ENCODE data around the gene NPC2.
A peak's percentile ranks its signal among the peaks of the same experiment; 100 is the strongest.

NPC2 gene

DNA sequence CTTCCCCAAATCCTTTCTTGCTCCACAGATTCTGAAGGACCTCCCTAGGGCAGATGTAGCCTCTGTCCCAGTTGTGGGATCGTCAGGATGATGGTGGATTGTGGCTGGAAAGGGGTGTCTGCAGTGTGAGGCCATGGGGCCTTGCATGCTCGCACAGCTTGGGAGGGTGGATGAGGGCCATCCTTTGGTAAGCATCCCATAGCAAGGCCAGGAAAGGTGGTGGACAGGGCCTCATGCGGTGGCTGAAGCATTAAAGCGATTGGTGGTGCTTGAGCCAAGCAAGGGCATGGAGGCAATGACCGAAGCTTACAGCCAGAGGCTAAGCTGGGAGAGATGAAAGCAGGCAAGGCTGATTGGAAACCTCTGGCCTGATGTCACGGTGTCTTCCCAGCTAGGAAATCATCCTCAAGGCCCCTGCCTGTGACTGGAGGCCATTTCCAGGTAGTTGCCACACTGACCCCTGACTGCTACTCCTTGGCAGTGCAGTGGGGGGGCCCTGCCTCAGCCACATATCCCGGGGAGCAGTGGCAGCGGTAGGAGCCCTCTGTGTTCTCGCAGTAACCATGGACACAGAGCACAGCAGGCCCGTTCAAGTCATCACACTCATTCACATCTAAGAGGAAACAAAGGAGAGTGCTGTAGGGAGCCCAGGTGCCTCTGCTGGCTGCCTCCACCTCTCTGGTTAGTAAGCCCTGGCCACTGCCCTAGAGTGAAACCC is 7.5 kb upstream of the NPC2 start:
- H3K9me3 ChIP-seq (ENCODE audit: control insufficient read depth, low read length) = no peaks in the 10 kb centered on the region
- H3K4me3 ChIP-seq (ENCODE audit: low read length) = no peak overlapping the region
- peaks cover 12% of the 10 kb centered on the region for H3K4me1 ChIP-seq (ENCODE audit: control insufficient read depth, insufficient read depth, low read length)
- H3K9ac ChIP-seq (ENCODE audit: low read length) = no peak overlapping the region
- DNase-seq (ENCODE audit: low read depth) = no peak
- no peaks in the 10 kb centered on the region for H3K27me3 ChIP-seq (replicated peaks; ENCODE audit: control insufficient read depth, insufficient read depth, low read length)
- H3K36me3 ChIP-seq (ENCODE audit: control insufficient read depth, insufficient read depth, low read length, severe bottlenecking) = peaks cover 41% of the 10 kb centered on the region

DNA sequence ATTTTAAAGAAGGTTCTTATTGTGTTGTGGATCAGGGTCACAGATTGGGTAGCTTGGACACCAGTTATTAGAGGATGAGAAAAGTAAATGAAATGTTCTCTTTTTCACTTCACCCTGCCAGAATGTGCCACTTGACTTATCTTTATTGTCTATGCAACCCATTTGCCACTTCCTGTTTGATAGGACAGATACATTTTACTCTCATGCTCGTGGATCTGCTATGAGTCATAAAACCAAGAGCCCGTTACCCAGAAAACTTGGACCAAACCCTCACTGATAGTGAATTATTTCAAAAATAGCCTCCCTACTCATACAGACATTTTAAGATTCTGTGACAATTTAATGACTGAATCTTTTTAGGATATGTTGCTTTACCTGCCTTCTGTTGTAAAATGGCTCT is 2.3 kb upstream of the NPC2 start:
- H3K4me1 ChIP-seq (ENCODE audit: control insufficient read depth, insufficient read depth, low read length) = peaks cover 40% of the 10 kb centered on the region
- no peak overlapping the region for H3K4me3 ChIP-seq (ENCODE audit: low read length)
- no peaks in the 10 kb centered on the region for H3K27me3 ChIP-seq (replicated peaks; ENCODE audit: control insufficient read depth, insufficient read depth, low read length)
- no peak overlapping the region for H3K9ac ChIP-seq (ENCODE audit: low read length)
- DNase-seq (ENCODE audit: low read depth) = no peak
- peaks cover 7% of the 10 kb centered on the region for H3K36me3 ChIP-seq (ENCODE audit: control insufficient read depth, insufficient read depth, low read length, severe bottlenecking)
- no peaks in the 10 kb centered on the region for H3K9me3 ChIP-seq (ENCODE audit: control insufficient read depth, low read length)

DNA sequence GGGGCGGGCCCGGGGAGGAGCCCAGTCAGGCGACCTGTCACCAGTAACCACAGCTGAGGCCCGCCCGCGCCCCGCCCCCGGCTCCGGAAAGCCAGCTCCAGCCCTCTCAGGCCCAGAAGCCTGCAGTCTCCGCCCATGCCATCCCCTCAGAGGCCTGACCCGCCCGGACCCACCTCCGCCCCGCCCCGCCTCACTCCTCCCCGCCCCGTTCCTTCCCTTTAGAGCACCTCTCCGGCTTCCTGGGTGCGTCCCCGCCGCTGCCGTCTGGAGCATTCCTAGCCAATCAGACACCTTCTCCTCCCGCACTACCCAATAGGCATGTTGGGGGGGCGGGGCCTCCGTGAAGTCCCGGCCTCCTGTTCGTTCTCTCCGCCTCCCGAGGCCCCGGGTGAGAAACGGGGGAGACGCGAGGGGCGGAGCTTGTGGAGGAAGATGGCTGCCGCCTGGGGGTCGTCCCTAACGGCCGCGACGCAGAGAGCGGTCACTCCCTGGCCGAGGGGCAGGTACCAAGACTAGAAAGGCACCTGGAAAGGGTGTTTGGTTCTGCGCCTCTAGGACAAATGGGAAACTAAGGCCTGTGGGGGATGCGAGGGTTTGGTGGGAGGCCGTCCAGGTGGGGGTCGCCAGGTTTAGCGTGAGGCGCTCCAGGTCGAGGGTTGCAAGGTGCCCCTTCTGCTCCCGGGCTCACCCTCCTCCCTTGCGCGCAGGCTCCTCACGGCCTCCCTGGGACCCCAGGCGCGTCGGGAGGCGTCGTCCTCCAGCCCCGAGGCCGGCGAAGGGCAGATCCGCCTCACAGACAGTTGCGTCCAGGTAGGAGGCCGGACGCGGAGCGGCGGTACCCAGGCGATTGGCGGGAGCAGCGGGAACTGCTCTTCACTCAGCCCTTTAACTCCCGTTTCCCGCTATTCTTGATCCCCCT is 497 bp upstream of the NPC2 start, which contains the start of gene ISCA2:
Gene ISCA2 (plus strand): TSS at position 423 of the 919 bp plus-strand sequence. CDS start 10 bp downstream, at position 433.
- H3K27me3 ChIP-seq (replicated peaks; ENCODE audit: control insufficient read depth, insufficient read depth, low read length) = no peaks in the 10 kb centered on the region
- H3K36me3 ChIP-seq (ENCODE audit: control insufficient read depth, insufficient read depth, low read length, severe bottlenecking) = no peaks in the 10 kb centered on the region
- peak; percentile 100 for DNase-seq (ENCODE audit: low read depth)
- no peaks in the 10 kb centered on the region for H3K9me3 ChIP-seq (ENCODE audit: control insufficient read depth, low read length)
- H3K4me3 ChIP-seq (ENCODE audit: low read length) = peak within 1 kb of the TSS; percentile 97
- peaks cover 42% of the 10 kb centered on the region for H3K4me1 ChIP-seq (ENCODE audit: control insufficient read depth, insufficient read depth, low read length)
- H3K9ac ChIP-seq (ENCODE audit: low read length) = peak within 1 kb of the TSS; percentile 96

- Histone ChIP-seq H3K27me3 (replicated peaks; ENCODE audit: control insufficient read depth, insufficient read depth, low read length) (no peaks in the 10 kb centered on the region), H3K9ac (ENCODE audit: low read length) (peak overlapping the region; percentile 92), H3K36me3 (ENCODE audit: control insufficient read depth, insufficient read depth, low read length, severe bottlenecking) (peaks cover 6% of the 10 kb centered on the region), H3K9me3 (ENCODE audit: control insufficient read depth, low read length) (no peaks in the 10 kb centered on the region), H3K4me1 (ENCODE audit: control insufficient read depth, insufficient read depth, low read length) (peaks cover 44% of the 10 kb centered on the region), H3K4me3 (ENCODE audit: low read length) (peak overlapping the region; percentile 84)
- peak; percentile 44 for DNase-seq (ENCODE audit: low read depth)
Observed at GRCh38 chr14:74491956-74492775, 939 bp downstream of the NPC2 start.

- H3K9ac ChIP-seq (ENCODE audit: low read length) = no peak overlapping the region
- no peaks in the 10 kb centered on the region for H3K9me3 ChIP-seq (ENCODE audit: control insufficient read depth, low read length)
- H3K4me3 ChIP-seq (ENCODE audit: low read length) = no peak overlapping the region
- no peak for DNase-seq (ENCODE audit: low read depth)
- peaks cover 58% of the 10 kb centered on the region for H3K4me1 ChIP-seq (ENCODE audit: control insufficient read depth, insufficient read depth, low read length)
- peaks cover 13% of the 10 kb centered on the region for H3K36me3 ChIP-seq (ENCODE audit: control insufficient read depth, insufficient read depth, low read length, severe bottlenecking)
- no peaks in the 10 kb centered on the region for H3K27me3 ChIP-seq (replicated peaks; ENCODE audit: control insufficient read depth, insufficient read depth, low read length)
Observed at GRCh38 chr14:74490486-74490885, 2.6 kb downstream of the NPC2 start.

DNA sequence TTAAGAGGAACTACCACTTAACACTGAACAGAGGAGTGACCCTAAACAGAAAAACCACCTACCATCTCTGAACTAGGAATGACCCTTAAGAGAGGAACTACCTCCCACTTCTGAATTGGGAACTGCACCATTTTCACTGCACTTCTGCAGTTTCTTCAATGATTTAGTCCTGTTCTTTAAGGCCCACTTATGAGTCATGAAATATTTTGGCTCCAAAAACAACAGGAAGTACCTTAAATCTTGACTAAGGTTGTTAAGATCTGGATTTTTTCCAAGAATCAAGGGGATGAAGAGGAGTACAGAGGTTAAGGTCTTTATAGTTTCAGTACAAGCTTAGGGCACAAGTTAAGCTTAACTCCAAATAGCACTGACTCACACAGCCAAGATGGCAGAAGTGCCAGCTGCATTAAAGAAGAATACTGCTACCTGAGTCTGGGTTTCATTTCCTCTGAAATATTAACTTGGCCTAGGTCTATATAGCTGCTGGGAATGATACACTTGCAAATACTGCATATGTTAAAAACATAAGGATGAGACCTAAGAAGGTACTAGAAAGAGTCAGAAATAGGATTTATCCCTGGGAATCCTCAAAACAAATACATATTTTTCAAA is 4.2 kb downstream of the NPC2 start:
- H3K36me3 ChIP-seq (ENCODE audit: control insufficient read depth, insufficient read depth, low read length, severe bottlenecking) = peaks cover 22% of the 10 kb centered on the region
- H3K9ac ChIP-seq (ENCODE audit: low read length) = no peak overlapping the region
- DNase-seq (ENCODE audit: low read depth) = peak; percentile 56
- no peak overlapping the region for H3K4me3 ChIP-seq (ENCODE audit: low read length)
- no peaks in the 10 kb centered on the region for H3K27me3 ChIP-seq (replicated peaks; ENCODE audit: control insufficient read depth, insufficient read depth, low read length)
- peaks cover 55% of the 10 kb centered on the region for H3K4me1 ChIP-seq (ENCODE audit: control insufficient read depth, insufficient read depth, low read length)
- H3K9me3 ChIP-seq (ENCODE audit: control insufficient read depth, low read length) = no peaks in the 10 kb centered on the region

GRCh38 chr14:74486164-74486563 is 6.9 kb downstream of the NPC2 start:
- Histone ChIP-seq H3K27me3 (replicated peaks; ENCODE audit: control insufficient read depth, insufficient read depth, low read length) (no peaks in the 10 kb centered on the region), H3K9ac (ENCODE audit: low read length) (no peak overlapping the region), H3K9me3 (ENCODE audit: control insufficient read depth, low read length) (no peaks in the 10 kb centered on the region), H3K4me1 (ENCODE audit: control insufficient read depth, insufficient read depth, low read length) (peaks cover 67% of the 10 kb centered on the region), H3K4me3 (ENCODE audit: low read length) (peak overlapping the region; percentile 5), H3K36me3 (ENCODE audit: control insufficient read depth, insufficient read depth, low read length, severe bottlenecking) (peaks cover 45% of the 10 kb centered on the region)
- no peak for DNase-seq (ENCODE audit: low read depth)

DNA sequence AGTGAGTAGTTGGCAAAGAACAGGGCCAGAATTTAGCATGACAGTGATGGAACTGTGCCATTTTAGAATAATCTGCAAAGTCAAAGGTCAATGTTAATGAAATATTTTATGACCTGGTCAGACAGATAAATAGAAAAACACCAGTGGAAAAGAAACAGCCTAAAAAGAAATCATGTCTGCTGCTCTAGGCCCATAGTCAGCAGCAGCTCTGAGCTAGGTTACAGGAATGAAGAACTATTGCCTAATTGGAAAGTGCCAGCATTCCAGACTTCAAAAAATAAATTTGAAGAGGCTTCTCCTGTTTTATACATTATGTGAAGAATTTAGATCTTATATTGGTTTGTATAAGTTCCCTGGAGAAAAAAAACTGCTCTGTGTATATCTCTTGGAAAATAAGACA is 9.8 kb downstream of the NPC2 start:
- no peaks in the 10 kb centered on the region for H3K27me3 ChIP-seq (replicated peaks; ENCODE audit: control insufficient read depth, insufficient read depth, low read length)
- peaks cover 67% of the 10 kb centered on the region for H3K4me1 ChIP-seq (ENCODE audit: control insufficient read depth, insufficient read depth, low read length)
- peaks cover 73% of the 10 kb centered on the region for H3K36me3 ChIP-seq (ENCODE audit: control insufficient read depth, insufficient read depth, low read length, severe bottlenecking)
- peak; percentile 74 for DNase-seq (ENCODE audit: low read depth)
- H3K4me3 ChIP-seq (ENCODE audit: low read length) = no peak overlapping the region
- peak overlapping the region; percentile 47 for H3K9ac ChIP-seq (ENCODE audit: low read length)
- no peaks in the 10 kb centered on the region for H3K9me3 ChIP-seq (ENCODE audit: control insufficient read depth, low read length)

DNA sequence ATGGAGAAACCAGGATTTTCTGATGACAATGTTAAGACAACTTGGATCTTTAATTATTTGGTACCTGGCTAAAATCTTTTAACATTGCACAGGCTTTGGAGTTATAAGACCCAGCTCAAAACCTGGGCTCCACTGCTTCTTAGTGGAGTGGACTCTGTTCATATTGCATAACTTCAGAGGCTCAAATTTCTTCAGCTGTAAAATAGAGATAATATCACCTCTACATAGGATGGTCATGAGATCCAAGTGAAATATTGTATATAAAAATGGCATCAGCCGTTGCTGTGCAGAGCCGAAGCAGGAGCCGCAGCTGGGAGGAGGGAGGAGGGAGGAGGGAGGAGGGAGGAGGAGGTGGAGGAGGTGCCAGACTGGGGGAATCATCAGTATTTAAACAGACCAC is 10.5 kb downstream of the NPC2 start:
- Histone ChIP-seq H3K4me1 (ENCODE audit: control insufficient read depth, insufficient read depth, low read length) (peaks cover 64% of the 10 kb centered on the region), H3K27me3 (replicated peaks; ENCODE audit: control insufficient read depth, insufficient read depth, low read length) (no peaks in the 10 kb centered on the region), H3K9me3 (ENCODE audit: control insufficient read depth, low read length) (no peaks in the 10 kb centered on the region), H3K36me3 (ENCODE audit: control insufficient read depth, insufficient read depth, low read length, severe bottlenecking) (peaks cover 71% of the 10 kb centered on the region), H3K4me3 (ENCODE audit: low read length) (no peak overlapping the region), H3K9ac (ENCODE audit: low read length) (no peak overlapping the region)
- DNase-seq (ENCODE audit: low read depth) = no peak

DNA sequence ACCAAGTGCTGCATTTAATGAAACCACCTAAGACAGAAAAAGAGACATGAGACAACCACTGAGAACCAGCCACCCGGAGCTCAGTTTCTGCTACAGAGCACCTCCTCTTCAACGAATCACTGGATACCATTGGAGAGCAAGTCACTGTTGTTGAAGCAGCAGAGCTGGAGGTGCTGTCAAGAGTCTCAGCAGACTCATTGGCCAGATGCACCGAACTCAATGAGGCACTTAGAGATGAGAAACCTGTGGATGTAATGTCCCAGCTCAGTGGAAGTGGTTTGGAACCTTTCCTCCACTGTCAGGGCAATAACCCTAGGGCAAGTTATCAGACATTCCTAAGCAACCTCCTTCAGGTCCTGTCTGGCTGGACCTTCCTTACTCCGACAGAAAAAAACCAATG is 13.1 kb downstream of the NPC2 start:
- Histone ChIP-seq H3K27me3 (replicated peaks; ENCODE audit: control insufficient read depth, insufficient read depth, low read length) (no peaks in the 10 kb centered on the region), H3K9me3 (ENCODE audit: control insufficient read depth, low read length) (no peaks in the 10 kb centered on the region), H3K4me1 (ENCODE audit: control insufficient read depth, insufficient read depth, low read length) (peaks cover 54% of the 10 kb centered on the region), H3K36me3 (ENCODE audit: control insufficient read depth, insufficient read depth, low read length, severe bottlenecking) (peaks cover 62% of the 10 kb centered on the region), H3K9ac (ENCODE audit: low read length) (no peak overlapping the region), H3K4me3 (ENCODE audit: low read length) (no peak overlapping the region)
- no peak for DNase-seq (ENCODE audit: low read depth)

Measured in adipocyte (in vitro differentiated cells).